ENCODE results near the gene STC2.

DNA sequence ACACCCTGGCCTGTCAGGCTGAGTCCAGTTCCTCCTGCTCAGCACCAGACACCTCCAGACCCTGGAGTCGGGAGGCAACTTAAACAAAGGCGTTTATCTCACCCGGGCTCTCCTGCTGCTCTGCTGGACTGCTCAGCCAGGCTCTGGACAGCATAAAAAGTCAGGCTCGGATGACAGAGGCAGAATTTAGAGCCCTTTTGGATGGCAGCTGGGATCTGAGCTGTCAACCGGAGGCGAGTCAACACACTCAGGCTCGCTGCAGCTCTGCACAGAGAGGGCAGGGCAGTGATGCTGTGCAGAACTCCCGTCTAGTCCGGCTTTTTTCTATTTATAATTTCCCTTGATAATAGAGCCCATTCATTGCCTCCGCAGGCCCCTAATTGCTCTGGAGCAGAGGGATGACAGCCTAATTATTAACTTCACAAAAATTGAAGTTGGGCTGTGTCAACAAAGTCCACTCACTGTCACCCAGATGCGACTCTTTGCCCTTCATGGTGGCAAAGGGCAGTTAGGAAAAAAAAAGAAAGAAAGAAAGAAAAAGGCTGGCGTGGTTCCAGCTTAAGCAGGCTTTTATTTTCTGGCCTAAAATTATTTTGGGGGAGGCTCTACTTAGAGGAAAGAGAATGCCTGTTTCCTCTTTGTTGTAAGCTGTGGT is 37.6 kb downstream of the STC2 start:
- TF ChIP-seq, protein P1, sequence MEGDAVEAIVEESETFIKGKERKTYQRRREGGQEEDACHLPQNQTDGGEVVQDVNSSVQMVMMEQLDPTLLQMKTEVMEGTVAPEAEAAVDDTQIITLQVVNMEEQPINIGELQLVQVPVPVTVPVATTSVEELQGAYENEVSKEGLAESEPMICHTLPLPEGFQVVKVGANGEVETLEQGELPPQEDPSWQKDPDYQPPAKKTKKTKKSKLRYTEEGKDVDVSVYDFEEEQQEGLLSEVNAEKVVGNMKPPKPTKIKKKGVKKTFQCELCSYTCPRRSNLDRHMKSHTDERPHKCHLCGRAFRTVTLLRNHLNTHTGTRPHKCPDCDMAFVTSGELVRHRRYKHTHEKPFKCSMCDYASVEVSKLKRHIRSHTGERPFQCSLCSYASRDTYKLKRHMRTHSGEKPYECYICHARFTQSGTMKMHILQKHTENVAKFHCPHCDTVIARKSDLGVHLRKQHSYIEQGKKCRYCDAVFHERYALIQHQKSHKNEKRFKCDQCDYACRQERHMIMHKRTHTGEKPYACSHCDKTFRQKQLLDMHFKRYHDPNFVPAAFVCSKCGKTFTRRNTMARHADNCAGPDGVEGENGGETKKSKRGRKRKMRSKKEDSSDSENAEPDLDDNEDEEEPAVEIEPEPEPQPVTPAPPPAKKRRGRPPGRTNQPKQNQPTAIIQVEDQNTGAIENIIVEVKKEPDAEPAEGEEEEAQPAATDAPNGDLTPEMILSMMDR (IDR thresholded peaks at IDR 0.05), result no peak
- TF ChIP-seq EP300 (IDR thresholded peaks at IDR 0.05), result no peak
